Measurements from ENCODE around the gene N4BP2L2. TPM values are rescaled to one million over a fixed set of nuclear protein-coding genes. Genes with fewer than 3 reads are reported as not detected.

N4BP2L2 gene
- total RNA-seq, 1 experiment from 2014 or later = 89.7 TPM

- TF ChIP-seq CTCF (IDR thresholded peaks at IDR 0.05; ENCODE audit: unreplicated experiment) = no peak
- no peaks in the 10 kb centered on the region for H3K27me3 Mint-ChIP-seq (ENCODE audit: unreplicated experiment)
- no peak for DNase-seq
- CTCF ChIA-PET = no interaction called here
- no peaks in the 10 kb centered on the region for H3K36me3 Mint-ChIP-seq (ENCODE audit: insufficient read depth, unreplicated experiment)
- BruUV-seq (replicated peaks) = no TSS peak
- H3K4me3 Mint-ChIP-seq (ENCODE audit: low read depth, unreplicated experiment) = no peak overlapping the region
- H3K9me3 Mint-ChIP-seq (ENCODE audit: low read depth, unreplicated experiment) = no peaks in the 10 kb centered on the region
- H3K27ac Mint-ChIP-seq (ENCODE audit: unreplicated experiment) = no peak overlapping the region
- intact Hi-C loops (cut with micrococcal nuclease; ENCODE audit: unreplicated experiment) = no loop called here
- no peaks in the 10 kb centered on the region for H3K4me1 Mint-ChIP-seq (ENCODE audit: low read depth, unreplicated experiment)
Measured at GRCh38 chr13:32419862-32420261, 118.7 kb downstream of the N4BP2L2 start.

DNA sequence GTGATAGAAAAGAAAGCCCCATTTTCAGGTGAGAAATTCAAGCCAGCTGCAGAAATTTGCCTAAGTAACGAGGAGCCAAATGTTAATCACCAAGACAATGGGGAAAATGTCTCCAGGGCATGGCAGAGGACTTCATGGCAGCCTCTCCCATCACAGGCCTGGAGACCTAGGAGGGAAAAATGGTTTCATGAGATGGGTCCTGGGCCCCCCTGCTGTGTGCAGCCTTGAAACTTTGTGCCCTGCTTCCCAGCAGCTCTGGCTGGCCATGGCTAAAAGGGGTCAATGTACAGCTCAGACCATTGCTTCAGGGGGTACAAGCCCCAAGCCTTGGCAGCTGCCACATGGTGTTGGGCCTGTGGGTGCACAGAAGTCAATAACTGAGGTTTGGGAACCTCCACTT is 120.6 kb downstream of the N4BP2L2 start:
- BruUV-seq (replicated peaks) = no TSS peak
- intact Hi-C loops (cut with micrococcal nuclease; ENCODE audit: unreplicated experiment) = no loop called here

GRCh38 chr13:32415019-32415418 is 123.6 kb downstream of the N4BP2L2 start:
- CTCF ChIA-PET = no interaction called here
- H3K36me3 Mint-ChIP-seq (ENCODE audit: insufficient read depth, unreplicated experiment) = no peaks in the 10 kb centered on the region
- no TSS peak for BruUV-seq (replicated peaks)
- intact Hi-C loops (cut with micrococcal nuclease; ENCODE audit: unreplicated experiment) = no loop called here
- no peaks in the 10 kb centered on the region for H3K4me1 Mint-ChIP-seq (ENCODE audit: low read depth, unreplicated experiment)
- no peak overlapping the region for H3K27ac Mint-ChIP-seq (ENCODE audit: unreplicated experiment)
- no peak overlapping the region for H3K4me3 Mint-ChIP-seq (ENCODE audit: low read depth, unreplicated experiment)
- H3K27me3 Mint-ChIP-seq (ENCODE audit: unreplicated experiment) = no peaks in the 10 kb centered on the region
- DNase-seq = peak; percentile 10
- peak; percentile 33 for TF ChIP-seq CTCF (IDR thresholded peaks at IDR 0.05; ENCODE audit: unreplicated experiment)
- no peaks in the 10 kb centered on the region for H3K9me3 Mint-ChIP-seq (ENCODE audit: low read depth, unreplicated experiment)

More for the DNA sequence above, 120.6 kb downstream of the N4BP2L2 start:
- no peaks in the 10 kb centered on the region for H3K9me3 Mint-ChIP-seq (ENCODE audit: low read depth, unreplicated experiment)
- H3K27me3 Mint-ChIP-seq (ENCODE audit: unreplicated experiment) = no peaks in the 10 kb centered on the region
- no peak overlapping the region for H3K27ac Mint-ChIP-seq (ENCODE audit: unreplicated experiment)
- no peak for DNase-seq
- CTCF ChIA-PET = no interaction called here
- H3K36me3 Mint-ChIP-seq (ENCODE audit: insufficient read depth, unreplicated experiment) = no peaks in the 10 kb centered on the region
- TF ChIP-seq CTCF (IDR thresholded peaks at IDR 0.05; ENCODE audit: unreplicated experiment) = no peak
- no peak overlapping the region for H3K4me3 Mint-ChIP-seq (ENCODE audit: low read depth, unreplicated experiment)
- H3K4me1 Mint-ChIP-seq (ENCODE audit: low read depth, unreplicated experiment) = no peaks in the 10 kb centered on the region

DNA sequence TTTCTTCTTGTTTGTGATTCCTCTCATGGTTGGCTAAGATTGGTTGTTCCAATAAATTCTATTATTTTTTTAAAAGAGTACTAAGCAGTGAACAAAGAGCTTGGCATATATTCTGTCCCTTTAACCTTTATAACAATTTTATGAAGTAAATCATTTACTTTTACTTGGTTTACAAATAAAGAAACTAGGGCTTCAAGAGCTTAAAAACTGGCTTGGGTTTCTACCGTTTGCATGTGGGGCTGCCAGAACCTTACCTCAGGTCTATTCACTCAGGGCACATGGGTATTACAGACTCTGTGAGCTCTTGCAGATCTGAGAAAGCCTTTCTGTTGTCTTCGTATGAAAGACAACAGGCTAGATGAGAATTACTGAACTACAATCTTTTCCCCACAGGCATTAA is 124.0 kb downstream of the N4BP2L2 start:
- Mint-ChIP-seq H3K9me3 (ENCODE audit: low read depth, unreplicated experiment) (no peaks in the 10 kb centered on the region), H3K4me3 (ENCODE audit: low read depth, unreplicated experiment) (no peak overlapping the region), H3K27me3 (ENCODE audit: unreplicated experiment) (no peaks in the 10 kb centered on the region), H3K4me1 (ENCODE audit: low read depth, unreplicated experiment) (no peaks in the 10 kb centered on the region), H3K27ac (ENCODE audit: unreplicated experiment) (no peak overlapping the region), H3K36me3 (ENCODE audit: insufficient read depth, unreplicated experiment) (no peaks in the 10 kb centered on the region)
- intact Hi-C loops (cut with micrococcal nuclease; ENCODE audit: unreplicated experiment) = no loop called here
- no TSS peak for BruUV-seq (replicated peaks)
- no peak for TF ChIP-seq CTCF (IDR thresholded peaks at IDR 0.05; ENCODE audit: unreplicated experiment)
- CTCF ChIA-PET = no interaction called here
- no peak for DNase-seq

DNA sequence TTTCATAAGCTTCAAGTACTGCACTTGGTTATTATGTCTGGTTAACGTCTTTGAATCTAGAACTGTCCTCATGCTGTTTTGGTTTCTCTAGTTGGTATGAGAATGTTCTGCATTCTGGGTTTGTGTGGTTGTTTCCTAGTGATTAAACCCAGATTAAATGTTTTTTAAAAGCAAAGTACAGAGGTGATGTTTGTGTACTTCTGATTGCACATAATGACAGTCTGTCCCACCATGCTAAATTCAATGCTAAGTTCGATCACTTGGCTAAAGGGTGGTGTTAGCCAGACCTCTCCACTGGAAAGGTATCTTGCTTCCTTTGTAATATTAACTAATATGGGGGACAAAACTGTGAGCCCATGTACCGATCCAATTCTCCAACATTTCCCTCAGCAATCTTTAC is 125.3 kb downstream of the N4BP2L2 start:
- CTCF ChIA-PET = no interaction called here
- Mint-ChIP-seq H3K9me3 (ENCODE audit: low read depth, unreplicated experiment) (no peaks in the 10 kb centered on the region), H3K4me3 (ENCODE audit: low read depth, unreplicated experiment) (no peak overlapping the region), H3K27me3 (ENCODE audit: unreplicated experiment) (no peaks in the 10 kb centered on the region), H3K36me3 (ENCODE audit: insufficient read depth, unreplicated experiment) (no peaks in the 10 kb centered on the region), H3K4me1 (ENCODE audit: low read depth, unreplicated experiment) (no peaks in the 10 kb centered on the region), H3K27ac (ENCODE audit: unreplicated experiment) (no peak overlapping the region)
- no peak for TF ChIP-seq CTCF (IDR thresholded peaks at IDR 0.05; ENCODE audit: unreplicated experiment)
- no peak for DNase-seq
- BruUV-seq (replicated peaks) = no TSS peak
- intact Hi-C loops (cut with micrococcal nuclease; ENCODE audit: unreplicated experiment) = no loop called here

Measured in Calu3 (cell line).